SIG-M5 treated with dmso at 0.1 percent for 504 hours (cell line): ENCODE measurements around the gene RBM4.

ENCODE experiments used
- DNase-seq: peaks from one replicate; lab custom pipeline; 2025; ENCODE audit not compliant: unreplicated experiment; lab: John Stamatoyannopoulos, UW

RBM4 gene

DNA sequence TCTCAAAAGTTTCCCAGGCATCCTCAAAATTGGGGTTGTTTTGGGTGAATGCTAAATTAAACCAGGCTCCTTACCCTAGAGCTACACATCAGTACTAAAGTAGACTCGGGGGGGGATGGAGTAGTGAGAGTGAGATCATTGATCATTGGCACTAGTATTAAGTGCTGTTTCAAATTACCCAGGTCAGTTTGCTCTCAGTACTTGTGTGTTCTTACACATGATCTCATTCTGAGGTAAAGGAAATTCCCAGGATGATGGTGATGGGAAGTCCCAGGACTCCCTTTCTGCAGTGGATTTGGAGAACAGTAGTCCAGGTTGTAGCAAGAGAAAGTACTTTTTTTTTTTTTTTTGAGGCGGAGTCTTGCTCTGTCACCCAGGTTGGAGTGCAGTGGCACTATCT, 12.5 kb downstream of the RBM4 start:
- DNase-seq: no peak

DNA sequence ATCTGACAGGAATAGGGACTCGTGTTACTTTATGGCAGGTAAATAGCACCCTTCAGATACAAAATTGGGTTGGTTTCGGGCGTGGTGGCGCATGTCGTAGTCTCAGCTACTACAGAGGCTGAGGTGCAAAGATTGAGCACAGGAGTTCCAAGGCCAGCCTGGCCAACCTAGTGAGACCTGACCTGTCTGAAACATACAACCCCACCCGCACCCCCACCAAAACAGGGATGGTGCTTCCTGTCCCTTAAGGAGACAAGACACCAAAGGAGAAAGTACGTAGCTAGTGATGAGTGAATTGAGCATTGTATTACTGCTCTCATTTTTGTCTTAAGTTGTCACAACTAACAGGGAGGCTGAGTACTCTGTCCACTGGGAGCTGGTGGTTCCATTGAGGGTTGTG, 14.1 kb downstream of the RBM4 start:
- DNase-seq: no peak

DNA sequence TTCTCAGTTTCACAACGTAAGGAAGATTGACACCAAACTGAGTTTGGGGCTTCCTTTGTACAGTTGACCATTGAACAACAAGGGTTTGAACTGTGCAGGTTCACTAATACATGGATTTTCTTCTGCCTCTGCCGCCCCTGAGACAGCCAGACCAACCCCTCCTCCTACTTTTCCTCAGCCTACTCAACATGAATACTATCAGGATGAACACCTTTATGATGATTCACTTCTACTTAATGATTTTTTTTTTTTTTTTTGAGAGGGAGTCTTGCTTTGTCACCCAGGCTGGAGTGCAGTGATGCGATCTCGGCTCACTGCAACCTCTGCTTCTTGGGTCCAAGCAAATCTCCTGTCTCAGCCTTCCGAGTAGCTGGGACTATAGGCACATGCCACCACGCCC, 14.6 kb downstream of the RBM4 start:
- DNase-seq: no peak

DNA sequence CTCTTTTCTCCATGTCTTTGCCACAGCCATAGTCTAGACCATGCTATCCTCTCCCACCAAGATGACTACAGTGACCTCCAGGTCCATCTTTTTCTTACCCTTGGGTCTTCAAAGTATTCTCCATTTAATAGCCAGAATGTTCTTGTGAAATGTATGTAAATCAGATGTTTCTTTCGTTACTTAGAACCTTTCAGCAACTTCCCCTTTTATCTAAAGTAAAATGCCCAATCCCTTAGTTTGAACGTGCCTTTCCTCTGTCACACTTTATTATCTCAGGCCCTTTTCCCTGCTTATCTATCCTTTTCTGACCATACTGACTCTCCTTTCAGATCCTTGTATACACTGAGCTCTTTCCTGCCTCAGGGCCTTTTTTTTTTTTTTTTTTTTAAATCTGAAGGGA, 21.3 kb downstream of the RBM4 start:
- peak; percentile 49 for DNase-seq

DNA sequence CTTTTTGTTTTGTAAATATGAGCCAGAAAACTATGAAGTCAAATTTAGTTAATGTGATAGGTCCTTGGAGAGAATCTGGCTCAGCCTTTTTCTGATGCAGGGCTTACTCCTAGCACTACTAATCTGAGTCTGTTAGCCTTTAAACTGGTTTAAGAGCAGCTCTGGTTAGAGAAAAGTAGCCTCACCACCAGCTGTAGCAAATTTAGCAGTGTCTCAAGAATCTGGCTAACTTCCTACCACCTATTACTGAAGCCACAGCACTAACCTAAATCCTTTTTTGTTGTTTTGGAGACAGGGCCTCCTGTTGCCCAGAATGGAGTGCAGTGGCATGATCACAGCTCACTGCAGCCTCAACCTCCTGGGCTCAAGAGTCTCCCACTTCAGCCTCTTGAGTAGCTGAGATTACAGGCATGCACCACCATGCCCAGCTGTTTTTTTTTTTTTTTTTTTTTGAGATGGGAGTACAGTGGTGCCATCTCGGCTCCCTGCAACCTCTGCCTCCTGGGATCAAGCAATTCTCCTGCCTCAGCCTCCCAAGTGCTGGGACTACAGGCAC, 25.3 kb downstream of the RBM4 start:
- no peak for DNase-seq

DNA sequence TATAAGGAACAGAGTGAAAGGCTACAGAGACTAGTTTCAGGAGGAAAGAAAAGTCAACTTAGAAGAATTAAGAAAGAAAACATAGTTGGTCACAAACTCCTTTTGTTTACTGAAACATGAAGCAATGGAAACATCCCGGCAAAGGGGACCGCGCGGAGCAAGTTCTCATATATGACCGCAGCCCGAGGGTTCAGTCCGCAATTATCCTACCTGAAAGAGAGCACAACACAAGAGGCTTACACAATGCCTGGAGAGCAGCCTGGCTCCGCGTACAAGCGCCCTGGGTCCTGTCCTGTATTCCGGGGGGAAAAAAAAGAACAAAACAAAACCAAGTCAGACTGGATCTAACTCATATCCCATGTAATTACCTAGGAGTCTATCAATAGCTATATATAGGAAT, 26.9 kb downstream of the RBM4 start:
- DNase-seq: no peak

DNA sequence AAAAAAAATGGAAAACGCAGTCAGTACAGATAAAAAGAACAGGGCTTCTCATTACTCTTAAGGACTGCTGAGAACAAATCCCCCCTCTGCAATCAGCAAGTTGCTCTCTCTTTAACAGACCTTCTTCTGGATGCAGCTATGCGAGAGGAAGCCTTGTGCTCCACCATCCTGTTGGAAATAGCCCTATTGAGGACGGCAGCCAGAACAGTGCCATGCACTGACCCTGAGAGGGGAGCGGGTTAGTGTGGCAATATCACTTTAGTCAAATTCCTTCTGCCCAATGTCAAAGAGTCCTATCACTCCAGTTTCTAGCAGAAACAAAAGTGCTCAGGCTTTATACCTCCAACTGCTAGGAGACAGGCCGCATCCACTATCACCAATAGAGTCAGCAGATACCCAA, 32.3 kb downstream of the RBM4 start:
- no peak for DNase-seq

DNA sequence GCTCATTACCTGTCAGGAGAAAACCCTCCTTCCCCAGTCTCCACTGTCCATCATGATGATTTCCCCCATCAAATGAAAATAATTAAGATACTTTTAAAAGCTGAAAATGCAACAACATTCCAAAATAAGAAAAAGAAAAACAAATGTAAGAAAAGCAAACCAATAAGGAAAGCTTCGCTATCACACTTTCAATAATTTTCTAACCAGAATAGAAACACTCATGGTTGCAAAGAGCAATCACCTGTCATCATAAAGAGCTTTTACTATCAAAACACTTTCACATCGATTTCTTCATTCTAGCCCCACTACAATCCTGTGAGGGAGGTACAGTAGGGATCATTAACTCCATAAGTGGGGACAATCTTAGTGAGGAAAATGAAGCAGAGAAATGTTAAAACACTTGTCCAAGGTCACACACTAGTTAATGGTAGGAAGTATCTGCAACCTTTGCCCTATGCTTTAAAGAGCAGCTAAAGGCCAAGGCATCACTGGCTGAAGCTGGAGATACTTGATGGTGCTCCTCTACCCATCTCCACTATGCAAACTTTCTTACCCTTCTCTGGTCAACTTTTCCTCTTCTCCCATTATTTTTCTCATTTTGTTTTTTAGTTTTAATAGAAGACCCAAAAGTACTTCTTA, 36.6 kb downstream of the RBM4 start:
- no peak for DNase-seq

DNA sequence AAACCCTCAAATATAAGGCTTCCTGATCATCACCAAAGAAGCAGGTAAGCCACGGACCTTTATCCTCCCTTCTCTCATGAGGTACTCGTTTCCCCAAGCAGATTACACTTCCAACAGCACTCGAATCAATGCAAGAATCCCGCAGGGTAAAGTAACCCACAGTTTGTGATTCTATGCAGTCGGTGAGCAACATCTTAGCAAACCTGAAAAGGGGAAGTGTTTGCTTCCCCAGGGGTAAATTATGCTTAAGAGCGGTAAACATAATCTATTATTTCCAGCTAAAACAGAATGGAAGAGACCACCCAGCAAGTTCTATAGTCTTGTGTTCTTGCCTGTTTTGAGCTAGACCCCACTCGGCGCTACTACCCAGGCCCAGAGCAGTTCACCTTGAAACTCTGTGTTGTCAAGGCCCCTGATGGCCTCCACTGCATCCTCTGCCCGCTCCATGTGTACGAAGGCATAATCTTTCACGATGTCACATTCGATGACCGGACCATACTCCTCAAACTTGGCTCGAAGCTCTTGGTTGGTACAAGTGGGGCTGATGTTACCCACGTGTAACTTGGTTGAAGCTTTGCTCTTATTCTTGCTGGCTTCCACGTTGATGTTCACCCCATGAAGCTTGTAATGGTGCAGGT, 37.9 kb downstream of the RBM4 start:
- peak; percentile 27 for DNase-seq

DNA sequence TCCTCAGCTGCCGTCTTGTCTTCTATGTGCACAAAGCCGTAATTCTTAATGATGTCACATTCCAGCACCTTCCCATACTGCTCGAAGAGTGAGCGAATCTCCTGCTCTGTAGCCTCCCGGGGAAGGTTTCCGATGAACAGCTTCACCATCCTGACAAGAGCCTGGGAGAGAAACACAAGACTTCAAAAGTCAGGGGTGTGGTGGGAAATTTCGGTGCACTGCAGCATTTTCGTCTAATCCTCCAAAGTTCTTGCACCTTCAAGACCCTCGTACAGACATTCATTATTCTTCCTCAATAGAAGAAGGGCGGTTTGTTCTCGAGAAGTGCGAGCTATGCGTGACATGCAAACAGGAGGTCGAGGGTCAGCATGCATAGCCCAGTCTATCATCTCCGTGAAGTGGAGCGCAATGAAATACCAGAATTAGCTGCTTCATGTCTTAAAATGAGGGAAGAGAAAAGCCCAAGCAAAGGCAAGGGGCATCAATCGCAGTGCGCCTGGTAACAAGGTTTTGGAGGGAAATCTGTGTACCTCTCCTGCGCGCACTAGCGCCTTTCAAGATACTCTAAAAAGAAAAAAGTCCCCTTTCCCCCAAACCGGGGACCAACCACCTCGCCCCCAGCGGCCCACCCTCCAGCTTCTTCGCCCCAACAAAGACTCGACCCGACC, 38.6 kb downstream of the RBM4 start:
- DNase-seq: no peak

DNA sequence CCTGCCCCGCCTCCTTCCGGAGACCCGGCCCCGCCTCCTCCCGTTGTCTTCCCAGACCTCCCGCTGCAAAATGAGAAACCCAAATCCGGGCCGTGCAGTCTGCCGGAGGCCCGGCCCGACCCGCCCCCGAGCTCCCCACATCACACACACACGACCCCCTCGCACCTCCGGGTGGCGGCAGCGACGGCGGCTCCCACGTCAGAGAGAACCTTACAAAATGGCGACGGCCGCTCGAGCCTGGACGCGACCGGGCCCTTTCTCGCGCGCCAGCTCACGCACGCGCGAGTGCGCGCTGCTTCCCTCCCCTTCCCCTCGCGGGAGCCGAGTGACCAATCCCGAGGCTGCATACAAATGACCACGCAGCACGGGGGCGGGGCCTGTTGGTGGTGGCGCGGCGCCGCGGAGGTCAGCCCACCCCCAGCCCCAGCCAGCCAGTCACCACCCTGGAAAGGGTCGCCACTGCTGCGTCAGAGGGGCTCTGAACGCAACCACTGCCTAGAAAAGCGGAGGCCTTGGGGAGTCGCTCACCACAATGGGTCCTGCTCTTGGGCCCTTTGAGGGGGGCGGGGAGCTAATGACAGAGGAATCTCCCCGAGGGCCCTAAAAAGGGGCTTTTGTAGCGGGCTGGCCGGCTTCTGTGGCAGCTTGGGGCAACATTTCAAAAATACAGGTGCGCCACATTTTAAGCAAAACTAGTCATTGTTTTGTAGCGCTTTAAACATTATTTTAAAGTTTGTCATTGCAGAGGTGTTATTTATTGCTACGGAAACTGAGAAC, 39.3 kb downstream of the RBM4 start, which contains the start of gene RBM4B:
Gene RBM4B, minus strand, starts transcription at position 289 of the 777 bp plus-strand sequence. CDS start 808 bp downstream, outside the sequence.
- DNase-seq: peak; percentile 90

DNA sequence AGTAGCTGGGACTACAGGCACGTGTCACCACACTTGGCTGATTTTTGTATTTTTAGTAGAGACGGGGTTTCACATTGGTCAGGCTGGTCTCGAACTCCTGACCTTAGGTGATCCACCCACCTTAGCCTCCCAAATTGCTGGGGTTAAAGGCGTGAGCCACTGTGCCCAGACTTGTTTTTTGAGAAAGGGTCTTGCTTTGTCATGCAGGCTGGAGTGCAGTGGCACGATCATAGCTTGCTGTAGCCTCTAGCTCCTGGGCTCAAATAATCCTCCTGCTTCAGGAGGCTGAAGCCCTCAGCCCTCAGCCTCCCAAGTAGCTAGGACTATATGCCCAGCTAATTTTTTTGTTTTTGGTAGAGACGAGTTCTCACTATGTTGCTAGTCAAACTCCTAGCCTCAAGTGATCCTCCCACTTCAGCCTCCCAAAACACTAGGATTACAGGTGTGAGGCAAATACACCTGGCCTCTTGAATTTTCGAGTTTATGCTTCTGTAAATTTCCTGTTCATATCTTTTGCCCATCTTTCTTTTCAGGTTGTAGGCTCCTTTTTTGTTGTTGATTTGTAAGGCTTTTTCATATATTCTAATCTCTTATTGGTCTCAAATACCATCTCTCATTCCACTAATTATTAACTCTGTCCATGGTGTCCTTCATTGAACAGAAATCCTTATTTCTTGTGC, 42.6 kb downstream of the RBM4 start:
- no peak for DNase-seq

DNA sequence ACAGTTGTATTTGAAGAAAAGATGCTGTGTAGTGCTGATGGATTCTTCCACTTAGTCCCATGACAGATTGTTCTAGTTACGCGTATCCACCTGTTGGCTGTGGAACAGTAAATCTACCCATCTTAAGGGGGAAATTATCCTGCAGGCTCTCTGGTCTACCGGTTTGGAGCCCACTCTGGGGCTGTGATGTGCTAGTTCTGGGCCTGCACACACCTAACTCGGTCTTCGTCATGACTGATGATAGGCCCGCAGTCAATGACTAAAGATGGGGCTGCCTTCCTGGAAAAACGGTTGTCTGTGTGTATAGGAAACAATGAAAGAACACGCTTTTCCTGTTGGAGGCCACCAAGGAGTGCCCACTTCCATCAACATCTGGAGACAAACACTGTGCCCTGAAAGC, 45.4 kb downstream of the RBM4 start:
- no peak for DNase-seq

DNA sequence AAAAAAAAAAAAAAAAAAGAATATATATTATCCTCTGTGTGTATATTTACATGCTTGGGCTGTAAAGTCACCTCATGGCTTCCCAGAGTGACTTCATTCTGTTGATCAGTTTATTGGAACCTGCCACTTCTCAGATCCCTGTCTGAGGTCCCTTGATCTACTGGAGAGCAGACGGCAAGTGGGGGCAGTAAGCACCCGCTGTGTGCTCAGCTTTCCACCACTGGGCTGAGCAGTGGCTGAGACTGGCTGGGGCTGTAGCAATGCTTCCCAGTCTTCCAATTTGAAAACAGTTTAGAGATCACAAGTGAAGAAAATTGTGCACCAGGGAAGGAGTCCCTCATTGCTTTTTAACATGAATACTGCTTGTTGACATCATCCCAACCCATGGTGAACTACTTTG, 46.1 kb downstream of the RBM4 start:
- DNase-seq: no peak

DNA sequence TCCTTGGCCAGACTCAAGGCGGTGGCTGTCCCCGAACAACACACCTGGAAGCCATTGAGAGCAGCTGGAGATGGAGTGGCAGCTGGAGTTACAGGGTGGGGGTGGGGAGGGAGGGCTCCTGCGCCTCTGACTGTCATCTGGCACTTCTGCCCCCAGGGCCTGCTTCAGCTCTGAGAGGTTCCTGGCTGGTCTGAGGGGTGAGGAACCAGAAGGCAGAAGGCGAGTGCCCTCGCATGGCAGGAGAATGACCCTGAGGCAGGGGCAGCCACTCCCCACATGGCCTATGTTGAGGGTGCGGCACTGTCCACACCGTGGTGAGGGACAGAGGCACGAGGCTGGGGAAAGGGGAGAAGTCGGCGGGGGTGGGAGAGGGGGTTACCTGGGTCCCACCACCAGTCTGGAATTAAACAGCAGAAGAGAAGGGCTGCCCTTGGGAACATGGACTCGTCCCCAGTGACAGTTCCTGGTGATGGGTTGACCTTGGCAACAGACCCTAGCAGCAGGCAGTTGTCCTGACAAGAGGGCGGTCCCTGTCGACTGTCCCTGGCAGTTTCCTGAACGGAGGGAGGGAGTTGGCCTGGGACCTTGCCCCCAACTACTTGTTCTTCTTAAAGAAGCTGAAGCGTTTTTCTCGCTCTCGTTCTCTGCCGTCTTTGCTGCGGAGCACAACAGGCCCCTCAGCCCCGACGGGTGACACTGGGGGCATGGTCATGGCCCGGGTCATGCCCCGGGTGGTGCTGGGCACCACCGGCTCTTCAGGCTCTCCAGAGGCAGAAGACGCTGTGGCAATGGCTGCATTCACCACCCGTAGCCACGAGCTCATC, 47.0 kb downstream of the RBM4 start:
- DNase-seq: no peak

DNA sequence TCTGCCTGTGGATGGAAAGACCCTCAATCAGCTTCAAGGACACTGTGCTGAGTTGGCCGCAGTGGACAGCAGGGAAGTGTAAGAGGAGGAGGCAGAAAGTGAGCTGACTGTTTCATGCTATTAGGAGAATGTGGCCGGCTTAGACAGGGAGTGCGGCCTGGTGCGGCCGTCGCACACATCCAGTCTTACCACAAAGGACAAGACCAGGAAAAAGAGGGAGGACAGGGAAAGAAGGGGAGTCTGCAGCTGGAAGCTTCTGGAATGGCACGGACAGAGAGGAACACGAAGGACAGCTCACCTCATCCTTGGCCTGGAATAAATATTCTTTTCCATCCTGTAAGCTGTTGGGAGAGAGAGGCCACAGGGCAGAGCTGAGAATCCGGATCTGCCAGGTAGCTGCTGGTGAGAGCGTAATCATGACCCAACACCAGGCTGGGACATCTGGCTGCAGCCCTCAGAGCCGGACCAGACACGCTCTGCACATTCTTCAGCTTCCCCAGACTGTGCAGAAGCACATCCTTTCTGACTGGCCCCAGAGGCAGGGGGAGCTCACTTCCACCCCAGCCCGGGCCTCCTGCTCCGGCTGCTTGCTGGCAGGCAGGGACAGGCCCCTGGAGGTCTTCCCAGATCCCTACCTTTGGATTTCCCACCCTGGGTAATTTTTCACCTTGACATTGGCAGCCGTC, 47.7 kb downstream of the RBM4 start:
- DNase-seq: no peak

DNA sequence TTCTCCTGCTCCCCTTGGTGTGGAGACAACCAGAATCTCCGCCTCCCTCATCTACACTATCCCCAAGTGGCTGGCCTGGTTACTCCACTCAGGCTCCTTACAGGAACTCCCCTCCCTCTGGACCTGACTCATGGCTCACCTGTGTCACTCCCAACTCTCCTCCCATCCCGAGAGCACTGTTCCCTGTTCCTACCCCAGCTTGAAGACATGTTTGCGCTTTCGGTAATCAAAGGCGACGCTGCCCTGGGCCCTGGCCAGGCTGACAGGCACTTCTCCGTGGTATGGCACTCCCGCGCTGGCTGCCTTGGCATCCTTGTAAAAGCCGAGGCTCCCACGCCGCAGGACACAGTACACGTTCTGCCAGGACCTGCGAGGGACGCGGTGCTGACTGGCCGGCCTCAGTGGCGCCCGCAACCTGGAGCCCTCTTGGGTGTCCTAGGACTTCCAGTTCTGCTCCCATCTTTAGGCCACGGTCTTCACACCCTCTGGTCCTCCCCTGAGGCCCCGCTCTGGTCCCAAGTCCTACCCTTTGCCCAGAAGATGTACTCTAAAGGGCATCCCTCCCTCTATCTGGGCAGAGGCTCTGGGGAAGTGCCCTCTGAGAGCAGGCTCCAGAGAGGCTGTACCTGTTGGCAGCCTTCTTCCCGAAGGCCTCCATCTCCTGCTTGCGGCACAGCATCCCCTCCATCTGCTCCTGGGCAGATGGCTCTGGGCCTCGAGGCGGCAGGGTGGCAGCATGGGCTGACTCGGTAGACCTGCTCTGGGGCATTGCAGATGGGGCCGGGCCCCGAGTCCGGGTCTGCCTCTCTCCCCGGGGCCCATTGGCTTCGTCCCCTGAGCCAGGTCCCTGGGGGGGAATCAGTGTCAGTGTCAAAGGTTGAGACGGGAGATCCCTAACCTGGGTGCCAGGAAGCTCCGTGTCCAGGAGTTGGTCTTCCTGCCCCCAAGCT, 48.6 kb downstream of the RBM4 start:
- no peak for DNase-seq

DNA sequence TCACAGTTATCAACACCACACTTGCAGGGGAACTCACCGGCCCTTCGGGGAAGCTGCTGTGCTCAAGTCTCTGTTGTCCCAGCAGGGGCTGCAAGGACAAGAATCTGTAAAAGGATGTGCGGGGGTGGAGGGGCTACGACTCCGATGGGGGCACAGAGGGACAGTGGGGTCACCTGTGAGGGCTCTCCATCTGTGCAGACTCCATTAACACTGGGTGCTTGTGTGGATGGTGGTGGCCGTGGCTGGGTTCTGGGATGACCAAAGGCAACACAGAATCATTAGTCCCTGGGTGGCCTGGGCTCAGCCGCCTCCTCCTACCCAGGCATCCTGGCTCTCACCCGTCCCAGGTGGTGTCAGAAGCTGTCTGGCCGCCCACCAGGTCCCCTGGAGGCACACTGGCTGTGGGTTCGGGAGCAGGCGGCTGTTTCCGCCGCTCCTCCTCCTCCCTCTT, 49.4 kb downstream of the RBM4 start:
- DNase-seq: no peak
